Cardiac fibroblast (primary cell): Measurements from ENCODE around the gene TAF3.
"Not testable (repeated sequence)": the region's sequence is repeated elsewhere in the genome, so short reads cannot be mapped to it uniquely, and the experiment has no call there.

ENCODE experiments used
- DNase-seq, 2 donors: peaks; one replicate each; pipeline versions ENCODE4 v3.0.0 to v3.0.0-alpha.2; 2010; ENCODE audit warnings: low read depth in 2 of 2
- H3K4me3 ChIP-seq, 2 donors: replicated peaks in 1 of 2; 1 replicate in 1 of 2; 2 replicates in 1 of 2; pipeline ENCODE4 v1.5.1; 2011; ENCODE audit warnings: low read depth in 2 of 2, low read length in 2 of 2, mild to moderate bottlenecking in 2 of 2, moderate library complexity in 1 of 2
- CTCF ChIP-seq: IDR thresholded peaks from one replicate; pipeline ENCODE4 v1.5.1; 2011; ENCODE audit warnings: low read depth, mild to moderate bottlenecking, low read length, inconsistent platforms

The TAF3 gene

GRCh38 chr10:8013619-8014018, 195.3 kb downstream of the TAF3 start:
- DNase-seq: no peak
- TF ChIP-seq CTCF: no peak
- no peak overlapping the region for H3K4me3 ChIP-seq

- H3K4me3 ChIP-seq: no peak overlapping the region
- DNase-seq: no peak
- TF ChIP-seq CTCF: no peak
Measured at GRCh38 chr10:8014649-8015048, 196.3 kb downstream of the TAF3 start.

- peak; percentile 23 to 56 for DNase-seq
- TF ChIP-seq CTCF: no peak
- H3K4me3 ChIP-seq: no peak overlapping the region
Measured at GRCh38 chr10:8017277-8017676, 199.0 kb downstream of the TAF3 start.

GRCh38 chr10:8023321-8023720, 205.0 kb downstream of the TAF3 start:
- TF ChIP-seq CTCF: no peak
- no peak for DNase-seq
- no peak overlapping the region for H3K4me3 ChIP-seq

- DNase-seq: no peak
- no peak overlapping the region for H3K4me3 ChIP-seq
- TF ChIP-seq CTCF: no peak
Measured at GRCh38 chr10:8023851-8024250, 205.5 kb downstream of the TAF3 start.

GRCh38 chr10:8026349-8027259, 208.3 kb downstream of the TAF3 start:
- no peak overlapping the region for H3K4me3 ChIP-seq
- no peak for DNase-seq
- no peak for TF ChIP-seq CTCF

- DNase-seq: not testable (repeated sequence)
Measured at GRCh38 chr10:8031211-8031610, 212.9 kb downstream of the TAF3 start.

More at GRCh38 chr10:8031211-8031610, 212.9 kb downstream of the TAF3 start:
- H3K4me3 ChIP-seq: not testable (repeated sequence)
